GM21526 (cell line): ENCODE measurements around the gene SEC24A.
"Not testable (repeated sequence)": the region's sequence is repeated elsewhere in the genome, so short reads cannot be mapped to it uniquely, and the experiment has no call there.

Experiments used
- ATAC-seq: cut with Tn5 transposase; IDR thresholded peaks from one replicate; pipeline ENCODE4 v1.9.1; 2021; ENCODE audit warnings: moderate library complexity; ENCODE audit not compliant: unreplicated experiment, low FRiP score

SEC24A gene

GRCh38 chr5:134648425-134649162 is at the start of gene SEC24A:
TSS of gene SEC24A (plus strand) at chr5:134648785. CDS start at chr5:134649077, 292 bp downstream.
- ATAC-seq = peak; percentile 80

GRCh38 chr5:134599820-134600219 is 48.8 kb upstream of the SEC24A start:
- not testable (repeated sequence) for ATAC-seq

- no peak for ATAC-seq
Observed at GRCh38 chr5:134600600-134600999, 48.0 kb upstream of the SEC24A start.

GRCh38 chr5:134603059-134603458 is 45.5 kb upstream of the SEC24A start:
- no peak for ATAC-seq

GRCh38 chr5:134604908-134605307 is 43.7 kb upstream of the SEC24A start:
- ATAC-seq = no peak

- no peak for ATAC-seq
Observed at GRCh38 chr5:134606726-134607125, 41.9 kb upstream of the SEC24A start.

GRCh38 chr5:134608555-134608954 is 40.0 kb upstream of the SEC24A start:
- ATAC-seq = no peak

GRCh38 chr5:134609232-134609851 is 39.2 kb upstream of the SEC24A start:
- no peak for ATAC-seq

- ATAC-seq = no peak
Observed at GRCh38 chr5:134610725-134611124, 37.9 kb upstream of the SEC24A start.

- no peak for ATAC-seq
Observed at GRCh38 chr5:134611515-134611914, 37.1 kb upstream of the SEC24A start.

GRCh38 chr5:134614450-134615085 is 34.0 kb upstream of the SEC24A start:
- no peak for ATAC-seq

GRCh38 chr5:134620634-134621033 is 28.0 kb upstream of the SEC24A start:
- ATAC-seq = no peak

GRCh38 chr5:134625559-134625958 is 23.0 kb upstream of the SEC24A start:
- no peak for ATAC-seq

- ATAC-seq = no peak
Observed at GRCh38 chr5:134626369-134627014, 22.1 kb upstream of the SEC24A start.

GRCh38 chr5:134634227-134634626 is 14.4 kb upstream of the SEC24A start:
- no peak for ATAC-seq

- not testable (repeated sequence) for ATAC-seq
Observed at GRCh38 chr5:134635366-134635765, 13.2 kb upstream of the SEC24A start.

- no peak for ATAC-seq
Observed at GRCh38 chr5:134637116-134637721, 11.4 kb upstream of the SEC24A start.

- ATAC-seq = no peak
Observed at GRCh38 chr5:134638760-134639201, 9.8 kb upstream of the SEC24A start.

- peak; percentile 52 for ATAC-seq
Observed at GRCh38 chr5:134642931-134643530, 5.6 kb upstream of the SEC24A start.

GRCh38 chr5:134647750-134648424 is 698 bp upstream of the SEC24A start:
- peak; percentile 19 for ATAC-seq
